Panc1 (cell line): ENCODE data around the gene DNM3. TPM values are rescaled to one million over a fixed set of nuclear protein-coding genes. Genes with fewer than 3 reads are reported as not detected.

ENCODE experiments used
- ATAC-seq: fragments of 200-7000 bp; cut with Tn5 transposase; 2 replicates; pipeline ENCODE4 v1.9.1; 2020; ENCODE audit warnings: mild to moderate bottlenecking, moderate library complexity
- BruUV-seq: library from RNA; stranded (reverse); fragments of 400-500 nt; replicated peaks from 2 replicates; lab custom pipeline; 2021; lab: Mats Ljungman, UMichigan
- CTCF ChIA-PET: fragments of 300-600 bp; sonication (Branson Sonifier 250); formaldehyde crosslinking; loops from one replicate; lab custom pipeline; 2022; ENCODE audit warnings: antibody characterized with exemption; lab: Charles Lee
- POLR2A ChIA-PET: fragments of 300-600 bp; sonication (Branson Sonifier 250); formaldehyde crosslinking; loops from one replicate; lab custom pipeline; 2022; ENCODE audit warnings: antibody characterized with exemption; lab: Charles Lee
- DNase-seq: peaks from one replicate; pipeline ENCODE4 v3.0.0-alpha.2; 2010; ENCODE audit warnings: low read depth, low spot score
- H3K27ac ChIP-seq: 2 replicates; pipeline ENCODE4 v1.5.1; 2011; ENCODE audit warnings: mild to moderate bottlenecking, low read length, inconsistent platforms
- H3K27me3 ChIP-seq: fragments of 200-500 bp; sonication (Bioruptor generic); 2 replicates; pipeline ENCODE4 v1.6.0; 2014; ENCODE audit warnings: low read length, inconsistent platforms; ENCODE audit not compliant: control insufficient read depth, insufficient read depth
- H3K36me3 ChIP-seq: fragments of 200-500 bp; sonication (Bioruptor generic); 2 replicates; pipeline ENCODE4 v1.5.1; 2014; ENCODE audit warnings: inconsistent platforms, mild to moderate bottlenecking, low read length, moderate library complexity; ENCODE audit not compliant: control insufficient read depth, insufficient read depth
- H3K4me1 ChIP-seq: 2 replicates; pipeline ENCODE4 v1.5.1; 2011; ENCODE audit warnings: inconsistent platforms, mild to moderate bottlenecking, low read length, moderate library complexity; ENCODE audit not compliant: control insufficient read depth, insufficient read depth
- H3K4me3 ChIP-seq, 2 experiments: 2 replicates each; pipeline ENCODE4 v1.5.1; 2011 to 2012; ENCODE audit warnings: low read depth in 2 of 2, low read length in 2 of 2, mild to moderate bottlenecking in 2 of 2, inconsistent platforms in 1 of 2, moderate library complexity in 1 of 2
- H3K9me3 ChIP-seq: fragments of 200-500 bp; sonication (Bioruptor generic); 2 replicates; pipeline ENCODE4 v1.5.1; 2014; ENCODE audit warnings: low read depth, mild to moderate bottlenecking, inconsistent platforms, low read length, moderate library complexity; ENCODE audit not compliant: control insufficient read depth, insufficient read depth
- CTCF ChIP-seq: fragments of 450-650 bp; IDR thresholded peaks from 2 replicates; pipeline ENCODE4 v1.5.1; 2017; ENCODE audit warnings: mild to moderate bottlenecking
- POLR2AphosphoS5 ChIP-seq: IDR thresholded peaks from 2 replicates; pipeline ENCODE4 v1.6.1; 2012; ENCODE audit warnings: mild to moderate bottlenecking, low read depth, low read length, moderate library complexity
- REST ChIP-seq, 2 experiments: IDR thresholded peaks; 2 replicates each; pipeline ENCODE4 v1.6.1; 2011 to 2012; ENCODE audit warnings: low read depth in 2 of 2, control low read depth in 1 of 2, low read length in 1 of 2, mild to moderate bottlenecking in 1 of 2, moderate library complexity in 1 of 2; ENCODE audit not compliant: insufficient read depth in 1 of 2
- SIN3A ChIP-seq: IDR thresholded peaks from 2 replicates; pipeline ENCODE4 v1.6.1; 2012; ENCODE audit warnings: low read depth, mild to moderate bottlenecking, low read length, moderate library complexity, borderline replicate concordance; ENCODE audit not compliant: insufficient read depth
- TCF7L2 ChIP-seq: IDR thresholded peaks from 2 replicates; pipeline ENCODE4 v1.6.1; 2011; ENCODE audit warnings: mild to moderate bottlenecking, low read depth, low read length, inconsistent platforms
- in situ Hi-C: cut with HindIII; loops from 2 replicates; pipeline ENCODE4 v1.10.0; 2016; ENCODE audit warnings: low sequenced_read_pairs, low pct_unique_long_range_greater_than_20kb
- intact Hi-C: fragments of 100-400 bp; cut with micrococcal nuclease; formaldehyde crosslinking; loops from one replicate; pipeline ENCODE4 v1.10.0; 2022; ENCODE audit not compliant: unreplicated experiment
- total RNA-seq: library from RNA; stranded (reverse); gene quantifications from one replicate; pipeline ENCODE4 v1.2.1, GENCODE V29; 2021; ENCODE audit not compliant: unreplicated experiment

DNM3 gene
- total RNA-seq, 1 experiment from 2014 or later, result 0.46 TPM

GRCh38 chr1:171910786-171911185 is 69.5 kb downstream of the DNM3 start:
- no TSS peak for BruUV-seq
- ATAC-seq (no peak), DNase-seq (no peak)
- no peak overlapping the region for H3K27ac ChIP-seq
- CTCF ChIA-PET, result no interaction called here
- POLR2A ChIA-PET, result no interaction called here
- H3K9me3 ChIP-seq, result no peaks in the 10 kb centered on the region
- TF ChIP-seq POLR2AphosphoS5 (no peak), CTCF (no peak), REST (IDR thresholded peaks at IDR 0.05; ENCODE audit: insufficient read depth in 1 of 2, low read depth in 2 of 2, low read length in 1 of 2) (no peak), SIN3A (no peak), TCF7L2 (no peak)
- in situ Hi-C loops, result no loop called here
- H3K4me1 ChIP-seq, result no peaks in the 10 kb centered on the region
- peaks cover 3% of the 10 kb centered on the region for H3K27me3 ChIP-seq
- H3K36me3 ChIP-seq, result no peaks in the 10 kb centered on the region
- H3K4me3 ChIP-seq, result no peak overlapping the region
- intact Hi-C loops, result no loop called here

GRCh38 chr1:171911506-171911905 is 70.2 kb downstream of the DNM3 start:
- ChIA-PET POLR2A (no interaction called here), CTCF (no interaction called here)
- ATAC-seq, result no peak
- no peak overlapping the region for H3K27ac ChIP-seq
- intact Hi-C loops, result no loop called here
- no peaks in the 10 kb centered on the region for H3K4me1 ChIP-seq
- DNase-seq, result no peak
- TF ChIP-seq TCF7L2 (no peak), SIN3A (no peak), CTCF (no peak), POLR2AphosphoS5 (no peak), REST (IDR thresholded peaks at IDR 0.05; ENCODE audit: insufficient read depth in 1 of 2, low read depth in 2 of 2, low read length in 1 of 2) (peak; percentile 63 to 77; a peak in 2 of 4 replicates)
- no TSS peak for BruUV-seq
- in situ Hi-C loops, result no loop called here
- H3K9me3 ChIP-seq, result no peaks in the 10 kb centered on the region
- peaks cover 3% of the 10 kb centered on the region for H3K27me3 ChIP-seq
- no peak overlapping the region for H3K4me3 ChIP-seq
- no peaks in the 10 kb centered on the region for H3K36me3 ChIP-seq
